Testis (tissue), 2 donors: ENCODE measurements around the gene KLF7.

Experiments used
- POLR2A ChIP-seq: fragments of 450-650 bp; IDR thresholded peaks from one replicate; pipeline ENCODE4 v1.6.1; 2017; ENCODE audit warnings: antibody characterized with exemption, mild to moderate bottlenecking, moderate library complexity
- TF ChIP-seq, protein P1 (sequence below), 3 experiments: fragments of 450-650 bp in 2 of 3; fragments of 200-600 bp in 1 of 3; sonication (generic) in 1 of 3; IDR thresholded peaks; one replicate each; pipeline ENCODE4 v1.5.1; 2016 to 2019; ENCODE audit warnings: antibody characterized with exemption in 3 of 3, mild to moderate bottlenecking in 2 of 3, moderate library complexity in 1 of 3

DNA sequence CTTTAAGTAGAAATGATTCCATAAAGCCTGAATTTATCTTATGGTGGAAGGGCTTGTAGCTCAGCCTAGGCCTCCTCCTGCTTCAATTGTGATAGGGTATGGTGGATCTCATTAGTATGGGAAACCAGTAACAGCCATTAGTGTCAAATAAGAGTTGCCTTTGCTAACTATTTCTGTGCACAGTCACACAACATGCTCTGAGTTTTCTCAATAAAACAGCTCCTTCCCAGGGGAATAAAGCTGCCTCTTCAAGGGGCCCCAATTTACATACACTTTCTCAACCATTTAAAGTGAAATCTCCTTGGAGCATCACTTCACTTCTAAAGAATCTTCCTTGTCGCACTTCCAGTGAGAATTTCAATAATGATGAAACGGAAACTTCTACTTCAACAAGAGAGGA lies 53.4 kb downstream of the KLF7 start:
- no peak for TF ChIP-seq POLR2A
- TF ChIP-seq, protein P1, sequence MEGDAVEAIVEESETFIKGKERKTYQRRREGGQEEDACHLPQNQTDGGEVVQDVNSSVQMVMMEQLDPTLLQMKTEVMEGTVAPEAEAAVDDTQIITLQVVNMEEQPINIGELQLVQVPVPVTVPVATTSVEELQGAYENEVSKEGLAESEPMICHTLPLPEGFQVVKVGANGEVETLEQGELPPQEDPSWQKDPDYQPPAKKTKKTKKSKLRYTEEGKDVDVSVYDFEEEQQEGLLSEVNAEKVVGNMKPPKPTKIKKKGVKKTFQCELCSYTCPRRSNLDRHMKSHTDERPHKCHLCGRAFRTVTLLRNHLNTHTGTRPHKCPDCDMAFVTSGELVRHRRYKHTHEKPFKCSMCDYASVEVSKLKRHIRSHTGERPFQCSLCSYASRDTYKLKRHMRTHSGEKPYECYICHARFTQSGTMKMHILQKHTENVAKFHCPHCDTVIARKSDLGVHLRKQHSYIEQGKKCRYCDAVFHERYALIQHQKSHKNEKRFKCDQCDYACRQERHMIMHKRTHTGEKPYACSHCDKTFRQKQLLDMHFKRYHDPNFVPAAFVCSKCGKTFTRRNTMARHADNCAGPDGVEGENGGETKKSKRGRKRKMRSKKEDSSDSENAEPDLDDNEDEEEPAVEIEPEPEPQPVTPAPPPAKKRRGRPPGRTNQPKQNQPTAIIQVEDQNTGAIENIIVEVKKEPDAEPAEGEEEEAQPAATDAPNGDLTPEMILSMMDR (IDR thresholded peaks at IDR 0.05): no peak
